ENCODE results near the gene TRIM66.

The TRIM66 gene

GRCh38 chr11:8717876-8718753 is 35.6 kb upstream of the TRIM66 start:
- H3K27me3 ChIP-seq (ENCODE audit: insufficient read depth, poor library complexity, severe bottlenecking) = no peaks in the 10 kb centered on the region
- H3K4me3 ChIP-seq (replicated peaks; ENCODE audit: insufficient read depth, low read length) = no peak overlapping the region
- no peak overlapping the region for H3K27ac ChIP-seq (replicated peaks)
- DNase-seq (ENCODE audit: low read depth in 1 of 2, low spot score in 1 of 2) = peak in 1 of 2 experiments; percentile 24
- TF ChIP-seq SPI1 (IDR thresholded peaks at IDR 0.05; ENCODE audit: borderline replicate concordance, low read depth) = no peak
- TF ChIP-seq POLR2AphosphoS5 (IDR thresholded peaks at IDR 0.05; ENCODE audit: low read depth) = no peak
- TF ChIP-seq, protein P1, sequence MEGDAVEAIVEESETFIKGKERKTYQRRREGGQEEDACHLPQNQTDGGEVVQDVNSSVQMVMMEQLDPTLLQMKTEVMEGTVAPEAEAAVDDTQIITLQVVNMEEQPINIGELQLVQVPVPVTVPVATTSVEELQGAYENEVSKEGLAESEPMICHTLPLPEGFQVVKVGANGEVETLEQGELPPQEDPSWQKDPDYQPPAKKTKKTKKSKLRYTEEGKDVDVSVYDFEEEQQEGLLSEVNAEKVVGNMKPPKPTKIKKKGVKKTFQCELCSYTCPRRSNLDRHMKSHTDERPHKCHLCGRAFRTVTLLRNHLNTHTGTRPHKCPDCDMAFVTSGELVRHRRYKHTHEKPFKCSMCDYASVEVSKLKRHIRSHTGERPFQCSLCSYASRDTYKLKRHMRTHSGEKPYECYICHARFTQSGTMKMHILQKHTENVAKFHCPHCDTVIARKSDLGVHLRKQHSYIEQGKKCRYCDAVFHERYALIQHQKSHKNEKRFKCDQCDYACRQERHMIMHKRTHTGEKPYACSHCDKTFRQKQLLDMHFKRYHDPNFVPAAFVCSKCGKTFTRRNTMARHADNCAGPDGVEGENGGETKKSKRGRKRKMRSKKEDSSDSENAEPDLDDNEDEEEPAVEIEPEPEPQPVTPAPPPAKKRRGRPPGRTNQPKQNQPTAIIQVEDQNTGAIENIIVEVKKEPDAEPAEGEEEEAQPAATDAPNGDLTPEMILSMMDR (IDR thresholded peaks at IDR 0.05; ENCODE audit: insufficient read depth, low read length) = no peak
- no peak for TF ChIP-seq GABPA (IDR thresholded peaks at IDR 0.05; ENCODE audit: low read depth)
- no peak for TF ChIP-seq REST (IDR thresholded peaks at IDR 0.05; ENCODE audit: insufficient replicate concordance, low read depth)

GRCh38 chr11:8717544-8717875 is 35.0 kb upstream of the TRIM66 start:
- TF ChIP-seq REST (IDR thresholded peaks at IDR 0.05; ENCODE audit: insufficient replicate concordance, low read depth) = no peak
- TF ChIP-seq, protein P1 (IDR thresholded peaks at IDR 0.05; ENCODE audit: insufficient read depth, low read length) = no peak
- TF ChIP-seq GABPA (IDR thresholded peaks at IDR 0.05; ENCODE audit: low read depth) = no peak
- TF ChIP-seq SPI1 (IDR thresholded peaks at IDR 0.05; ENCODE audit: borderline replicate concordance, low read depth) = no peak
- no peak for TF ChIP-seq POLR2AphosphoS5 (IDR thresholded peaks at IDR 0.05; ENCODE audit: low read depth)
- H3K27ac ChIP-seq (replicated peaks) = no peak overlapping the region
- H3K4me3 ChIP-seq (replicated peaks; ENCODE audit: insufficient read depth, low read length) = no peak overlapping the region
- no peaks in the 10 kb centered on the region for H3K27me3 ChIP-seq (ENCODE audit: insufficient read depth, poor library complexity, severe bottlenecking)
- no peak for DNase-seq (ENCODE audit: low read depth in 1 of 2, low spot score in 1 of 2)

GRCh38 chr11:8715501-8715900 is 33.0 kb upstream of the TRIM66 start:
- DNase-seq (ENCODE audit: low read depth in 1 of 2, low spot score in 1 of 2) = peak in 1 of 2 experiments; percentile 72
- TF ChIP-seq POLR2AphosphoS5 (IDR thresholded peaks at IDR 0.05; ENCODE audit: low read depth) = no peak
- TF ChIP-seq GABPA (IDR thresholded peaks at IDR 0.05; ENCODE audit: low read depth) = no peak
- TF ChIP-seq, protein P1 (IDR thresholded peaks at IDR 0.05; ENCODE audit: insufficient read depth, low read length) = no peak
- peak; percentile 20; the same call in 1 of the 2 replicates for TF ChIP-seq SPI1 (IDR thresholded peaks at IDR 0.05; ENCODE audit: borderline replicate concordance, low read depth)
- no peak for TF ChIP-seq REST (IDR thresholded peaks at IDR 0.05; ENCODE audit: insufficient replicate concordance, low read depth)
- no peak overlapping the region for H3K4me3 ChIP-seq (replicated peaks; ENCODE audit: insufficient read depth, low read length)
- H3K27me3 ChIP-seq (ENCODE audit: insufficient read depth, poor library complexity, severe bottlenecking) = no peaks in the 10 kb centered on the region
- H3K27ac ChIP-seq (replicated peaks) = no peak overlapping the region

Measured in HL-60 (cell line).